ENCODE measurements around the gene CLCN7. TPM values are rescaled to one million over a fixed set of nuclear protein-coding genes. Genes with fewer than 3 reads are reported as not detected.

CLCN7 gene
- total RNA-seq, 1 experiment from 2014 or later, result 221 TPM

GRCh38 chr16:1503110-1503955, 28.5 kb upstream of the CLCN7 start:
- in situ Hi-C loops (cut with HindIII; ENCODE audit: low pct_unique_long_range_greater_than_20kb, low sequenced_read_pairs), result no loop called here

GRCh38 chr16:1502092-1503004, 27.5 kb upstream of the CLCN7 start:
- in situ Hi-C loops (cut with HindIII; ENCODE audit: low pct_unique_long_range_greater_than_20kb, low sequenced_read_pairs), result no loop called here
- no peak for DNase-seq (ENCODE audit: low read depth)

More at GRCh38 chr16:1503110-1503955, 28.5 kb upstream of the CLCN7 start:
- DNase-seq (ENCODE audit: low read depth), result no peak

- in situ Hi-C loops (cut with HindIII; ENCODE audit: low pct_unique_long_range_greater_than_20kb, low sequenced_read_pairs), result no loop called here
- DNase-seq (ENCODE audit: low read depth), result no peak
These were observed 26.8 kb upstream of the CLCN7 start for GRCh38 chr16:1501630-1502029.

GRCh38 chr16:1500465-1501150, 25.8 kb upstream of the CLCN7 start:
- DNase-seq (ENCODE audit: low read depth), result no peak
- in situ Hi-C loops (cut with HindIII; ENCODE audit: low pct_unique_long_range_greater_than_20kb, low sequenced_read_pairs), result no loop called here

GRCh38 chr16:1499756-1500464, 25.1 kb upstream of the CLCN7 start:
- DNase-seq (ENCODE audit: low read depth), result no peak
- in situ Hi-C loops (cut with HindIII; ENCODE audit: low pct_unique_long_range_greater_than_20kb, low sequenced_read_pairs), result no loop called here

- no peak for DNase-seq (ENCODE audit: low read depth)
- in situ Hi-C loops (cut with HindIII; ENCODE audit: low pct_unique_long_range_greater_than_20kb, low sequenced_read_pairs), result no loop called here
These were observed 24.3 kb upstream of the CLCN7 start for GRCh38 chr16:1498899-1499676.

GRCh38 chr16:1497014-1497598, 22.3 kb upstream of the CLCN7 start:
- in situ Hi-C loops (cut with HindIII; ENCODE audit: low pct_unique_long_range_greater_than_20kb, low sequenced_read_pairs), result no loop called here
- DNase-seq (ENCODE audit: low read depth), result no peak

GRCh38 chr16:1496464-1496863, 21.6 kb upstream of the CLCN7 start:
- in situ Hi-C loops (cut with HindIII; ENCODE audit: low pct_unique_long_range_greater_than_20kb, low sequenced_read_pairs), result no loop called here
- DNase-seq (ENCODE audit: low read depth), result no peak

- in situ Hi-C loops (cut with HindIII; ENCODE audit: low pct_unique_long_range_greater_than_20kb, low sequenced_read_pairs), result no loop called here
- no peak for DNase-seq (ENCODE audit: low read depth)
These were observed 21.0 kb upstream of the CLCN7 start for GRCh38 chr16:1495889-1496262.

GRCh38 chr16:1495211-1495888, 20.5 kb upstream of the CLCN7 start:
- in situ Hi-C loops (cut with HindIII; ENCODE audit: low pct_unique_long_range_greater_than_20kb, low sequenced_read_pairs), result no loop called here

GRCh38 chr16:1494711-1495110, 19.9 kb upstream of the CLCN7 start:
- DNase-seq (ENCODE audit: low read depth), result no peak
- in situ Hi-C loops (cut with HindIII; ENCODE audit: low pct_unique_long_range_greater_than_20kb, low sequenced_read_pairs), result no loop called here

More at GRCh38 chr16:1495211-1495888, 20.5 kb upstream of the CLCN7 start:
- DNase-seq (ENCODE audit: low read depth), result no peak

- in situ Hi-C loops (cut with HindIII; ENCODE audit: low pct_unique_long_range_greater_than_20kb, low sequenced_read_pairs), result no loop called here
- DNase-seq (ENCODE audit: low read depth), result peak; percentile 38
These were observed 19.4 kb upstream of the CLCN7 start for GRCh38 chr16:1494129-1494640.

GRCh38 chr16:1493746-1494094, 18.9 kb upstream of the CLCN7 start:
- no peak for DNase-seq (ENCODE audit: low read depth)
- in situ Hi-C loops (cut with HindIII; ENCODE audit: low pct_unique_long_range_greater_than_20kb, low sequenced_read_pairs), result no loop called here

- in situ Hi-C loops (cut with HindIII; ENCODE audit: low pct_unique_long_range_greater_than_20kb, low sequenced_read_pairs), result no loop called here
- peak; percentile 88 for DNase-seq (ENCODE audit: low read depth)
These were observed 18.3 kb upstream of the CLCN7 start, which contains the start of gene TELO2 for GRCh38 chr16:1492923-1493745. Gene TELO2 (plus strand): TSS chr16:1493360. CDS start chr16:1494282, 922 bp downstream.

GRCh38 chr16:1492082-1492922, 17.5 kb upstream of the CLCN7 start:
- in situ Hi-C loops (cut with HindIII; ENCODE audit: low pct_unique_long_range_greater_than_20kb, low sequenced_read_pairs), result no loop called here
- DNase-seq (ENCODE audit: low read depth), result no peak
